HepG2 (cell line): ENCODE results near the gene MAP2K7. TPM values are rescaled to one million over a fixed set of nuclear protein-coding genes. Genes with fewer than 3 reads are reported as not detected.

Experiments
- AHDC1 ChIP-seq: sonication (generic); formaldehyde crosslinking; IDR thresholded peaks from 2 replicates; pipeline ENCODE4 v1.5.1; 2020; ENCODE audit warnings: mild to moderate bottlenecking, missing genetic modification reagents, borderline replicate concordance
- ATF7-NPFF ChIP-seq: sonication (generic); formaldehyde crosslinking; IDR thresholded peaks from 2 replicates; pipeline ENCODE4 v1.8.1; 2023; ENCODE audit warnings: mild to moderate bottlenecking, low read depth, missing genetic modification reagents, moderate library complexity
- BHLHE40 ChIP-seq: IDR thresholded peaks from 2 replicates; pipeline ENCODE4 v1.6.1; 2011; ENCODE audit warnings: low read length, improper control_type of control experiment
- FOSL2 ChIP-seq: sonication (generic); formaldehyde crosslinking; IDR thresholded peaks from 2 replicates; pipeline ENCODE4 v1.4.0; 2020; ENCODE audit warnings: missing genetic modification reagents
- FOXJ3 ChIP-seq: sonication (generic); formaldehyde crosslinking; IDR thresholded peaks from 2 replicates; pipeline ENCODE4 v1.4.0; 2020; ENCODE audit warnings: missing genetic modification reagents, mild to moderate bottlenecking, borderline replicate concordance
- KLF16 ChIP-seq, 2 experiments: sonication (generic) in 1 of 2; formaldehyde crosslinking in 1 of 2; IDR thresholded peaks; 2 replicates each; pipeline versions ENCODE4 v1.6.1 to v1.8.0; 2016 to 2023; ENCODE audit warnings: missing genetic modification reagents in 2 of 2, missing compliant biosample characterization in 1 of 2
- NFYB ChIP-seq: sonication (generic); formaldehyde crosslinking; IDR thresholded peaks from 2 replicates; pipeline ENCODE4 v1.4.0; 2020; ENCODE audit warnings: missing genetic modification reagents
- PAXIP1 ChIP-seq: sonication (generic); formaldehyde crosslinking; conservative IDR thresholded peaks from 2 replicates; pipeline ENCODE4 v1.4.0; 2020; ENCODE audit warnings: mild to moderate bottlenecking, missing genetic modification reagents, moderate library complexity
- SNAI1 ChIP-seq: sonication (generic); formaldehyde crosslinking; IDR thresholded peaks from 2 replicates; pipeline ENCODE4 v1.5.0; 2020; ENCODE audit warnings: mild to moderate bottlenecking, missing genetic modification reagents, borderline replicate concordance
- SNRNP70 ChIP-seq: fragments of 200-400 bp; formaldehyde crosslinking; IDR thresholded peaks from 2 replicates; pipeline ENCODE4 v1.6.1; 2017; ENCODE audit warnings: mild to moderate bottlenecking, low read depth, low read length, moderate library complexity
- SOX6 ChIP-seq, 2 experiments: fragments of 450-650 bp in 1 of 2; sonication (generic) in 1 of 2; formaldehyde crosslinking in 1 of 2; IDR thresholded peaks; 2 replicates each; pipeline versions ENCODE4 v1.4.0 to v1.6.1; 2017 to 2020; ENCODE audit warnings: antibody characterized with exemption in 1 of 2, mild to moderate bottlenecking in 1 of 2, missing genetic modification reagents in 1 of 2
- TMF1 ChIP-seq: sonication (generic); formaldehyde crosslinking; IDR thresholded peaks from 2 replicates; pipeline ENCODE4 v1.8.1; 2022; ENCODE audit warnings: low read depth, missing genetic modification reagents
- ZNF20 ChIP-seq: sonication (generic); formaldehyde crosslinking; IDR thresholded peaks from 2 replicates; pipeline ENCODE4 v1.4.0; 2020; ENCODE audit warnings: mild to moderate bottlenecking, moderate library complexity, missing genetic modification reagents
- ZNF33B ChIP-seq: sonication (generic); formaldehyde crosslinking; IDR thresholded peaks from 2 replicates; pipeline ENCODE4 v1.5.1; 2020; ENCODE audit warnings: mild to moderate bottlenecking, missing genetic modification reagents
- ZNF543 ChIP-seq: sonication (generic); formaldehyde crosslinking; IDR thresholded peaks from 2 replicates; pipeline ENCODE4 v1.4.0; 2020; ENCODE audit warnings: mild to moderate bottlenecking, missing genetic modification reagents
- ZNF567 ChIP-seq: sonication (generic); formaldehyde crosslinking; IDR thresholded peaks from 2 replicates; pipeline ENCODE4 v1.8.1; 2023; ENCODE audit warnings: mild to moderate bottlenecking, missing genetic modification reagents, borderline replicate concordance
- ZNF773 ChIP-seq: sonication (generic); formaldehyde crosslinking; IDR thresholded peaks from 2 replicates; pipeline ENCODE4 v1.4.0; 2020; ENCODE audit warnings: missing genetic modification reagents, borderline replicate concordance
- ZNF839 ChIP-seq: sonication (generic); formaldehyde crosslinking; IDR thresholded peaks from 2 replicates; pipeline ENCODE4 v1.4.0; 2020; ENCODE audit warnings: missing genetic modification reagents, mild to moderate bottlenecking, borderline replicate concordance
- ZNF878 ChIP-seq: sonication (generic); formaldehyde crosslinking; IDR thresholded peaks from 2 replicates; pipeline ENCODE4 v1.8.1; 2023; ENCODE audit warnings: mild to moderate bottlenecking, missing genetic modification reagents, moderate library complexity
- ZNF891 ChIP-seq: sonication (generic); formaldehyde crosslinking; IDR thresholded peaks from 2 replicates; pipeline ENCODE4 v1.5.0; 2020; ENCODE audit warnings: mild to moderate bottlenecking, missing genetic modification reagents
- polyA plus RNA-seq, 8 experiments: library from polyadenylated mRNA; depleted of rRNA in 3 of 8; stranded (reverse) in 7 of 8; unstranded in 1 of 8; fragments of >200 nt; fragmentation: Illumina TruSeq in 4 of 8; extraction: Trizol in 4 of 8; gene quantifications; 2 replicates each; pipeline versions ENCODE4 v1.2.1 to v1.2.3, GENCODE V29; 2011 to 2016; ENCODE audit warnings: low read depth in 4 of 8, missing spikeins in 1 of 8, mixed read lengths in 1 of 8; ENCODE audit not compliant: insufficient read depth in 1 of 8
- total RNA-seq, 5 experiments: library from RNA; depleted of rRNA; stranded (reverse); fragments of >200 nt; fragmentation: Illumina TruSeq; extraction: Trizol; gene quantifications; 2 replicates each; pipeline ENCODE4 v1.2.3, GENCODE V29; 2016; ENCODE audit warnings: low read depth in 1 of 5

MAP2K7 gene
- total and polyA plus RNA-seq, 2 of the 13 experiments (the other 11 are each of a cell fraction or from before 2014, with no cell fraction given) = 9.0 to 10.8 TPM

DNA sequence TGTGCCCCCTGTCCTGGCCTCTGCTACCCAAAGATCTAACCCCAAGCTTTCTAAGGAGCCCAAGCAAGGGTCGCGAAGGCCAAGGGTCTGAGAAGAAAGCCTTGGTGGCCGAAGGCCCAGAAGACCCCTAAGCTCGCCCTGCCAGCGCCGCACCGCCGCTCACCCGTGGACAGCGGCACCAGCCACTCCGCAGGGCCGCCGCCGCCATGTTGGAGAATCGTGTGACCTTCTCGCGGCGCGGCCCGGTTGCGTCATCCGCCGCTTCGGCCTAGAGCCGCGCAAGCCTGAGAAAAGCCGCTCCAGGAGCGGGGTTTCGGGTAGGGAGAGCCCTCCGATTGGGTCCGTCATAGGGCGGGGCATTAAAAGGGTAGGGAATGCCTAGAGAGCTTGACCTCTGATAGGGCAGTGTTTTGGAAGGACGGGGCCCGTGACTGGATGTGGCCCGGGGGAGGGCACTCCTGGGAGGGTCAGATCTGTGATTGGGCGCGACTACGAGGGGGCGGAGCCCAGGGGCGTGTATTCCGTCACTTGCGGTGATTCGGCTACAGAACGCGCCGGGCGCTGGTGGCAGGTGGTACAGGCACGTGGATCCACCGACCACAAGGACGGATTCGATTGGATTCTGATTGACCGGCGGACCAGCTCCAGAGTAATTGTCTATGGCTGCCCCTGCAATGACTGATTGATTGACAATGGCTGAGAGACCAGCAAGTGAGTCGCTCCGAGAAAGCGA is 39.9 kb downstream of the MAP2K7 start, which contains the start of gene TIMM44 (continued):
- TF ChIP-seq KLF16 (CRISPR knock-in tag; IDR thresholded peaks at IDR 0.05) = peak in 1 of 2 experiments; percentile 94; a peak in 2 of 4 replicates
- 0 out of 2 replicates have a peak, but pooled peaks have one; percentile 63 for TF ChIP-seq ZNF567 (CRISPR knock-in tag)
- TF ChIP-seq SNRNP70 = no peak
- peak; percentile 55 for TF ChIP-seq PAXIP1 (CRISPR knock-in tag)
- no peak for TF ChIP-seq ZNF33B (CRISPR knock-in tag)
- TF ChIP-seq AHDC1 = 0 out of 2 replicates have a peak, but pooled peaks have one; percentile 10
- TF ChIP-seq ZNF839 (CRISPR knock-in tag) = no peak
- TF ChIP-seq ZNF20 (CRISPR knock-in tag) = no peak
- TF ChIP-seq ZNF878 = peak; percentile 80; the same call in 1 of the 2 replicates
- peak; percentile 75 for TF ChIP-seq BHLHE40
- TF ChIP-seq ATF7-NPFF = peak; percentile 68; the same call in 1 of the 2 replicates
- TF ChIP-seq SOX6 (IDR thresholded peaks at IDR 0.05) = no peak
- TF ChIP-seq SOX6 (CRISPR knock-in tag; IDR thresholded peaks at IDR 0.05) = peak; percentile 67; the same call in 1 of the 2 replicates
- TF ChIP-seq SNAI1 (CRISPR knock-in tag) = peak; percentile 68; the same call in 1 of the 2 replicates
- TF ChIP-seq TMF1 (CRISPR knock-in tag) = peak; percentile 89
- TF ChIP-seq FOSL2 (CRISPR knock-in tag) = peak; percentile 72
- no peak for TF ChIP-seq FOXJ3 (CRISPR knock-in tag)
- TF ChIP-seq ZNF891 (CRISPR knock-in tag) = peak; percentile 30
- 0 out of 2 replicates have a peak, but pooled peaks have one; percentile 46 for TF ChIP-seq ZNF773 (CRISPR knock-in tag)
- TF ChIP-seq NFYB = peak; percentile 91
- 0 out of 2 replicates have a peak, but pooled peaks have one; percentile 51 for TF ChIP-seq ZNF543 (CRISPR knock-in tag)
